GM20000 (cell line): ENCODE measurements around the gene GOLGA1.

Experiments used
- DNase-seq: peaks from one replicate; pipeline ENCODE4 v3.0.0; 2012; ENCODE audit warnings: low spot score
- CTCF ChIP-seq: IDR thresholded peaks from 2 replicates; pipeline ENCODE4 v1.5.1; 2012; ENCODE audit warnings: mild to moderate bottlenecking, control low read depth; ENCODE audit errors: extremely low read depth, missing control alignments

The GOLGA1 gene

GRCh38 chr9:124881138-124881743, 59.6 kb downstream of the GOLGA1 start:
- no peak for DNase-seq
- no peak for TF ChIP-seq CTCF

- TF ChIP-seq CTCF = no peak
- DNase-seq = no peak
These were observed 60.4 kb downstream of the GOLGA1 start for GRCh38 chr9:124880501-124880900.

- no peak for TF ChIP-seq CTCF
- no peak for DNase-seq
These were observed 61.7 kb downstream of the GOLGA1 start for GRCh38 chr9:124879226-124879625.

- no peak for TF ChIP-seq CTCF
- DNase-seq = no peak
These were observed 62.4 kb downstream of the GOLGA1 start for GRCh38 chr9:124878518-124878917.

GRCh38 chr9:124878021-124878420, 62.9 kb downstream of the GOLGA1 start:
- no peak for TF ChIP-seq CTCF
- DNase-seq = no peak

- DNase-seq = no peak
- no peak for TF ChIP-seq CTCF
These were observed 63.7 kb downstream of the GOLGA1 start for GRCh38 chr9:124877021-124877782.

- DNase-seq = no peak
- no peak for TF ChIP-seq CTCF
These were observed 65.4 kb downstream of the GOLGA1 start for GRCh38 chr9:124875501-124875900.
